ENCODE results near the gene PIGZ. TPM values are rescaled to one million over a fixed set of nuclear protein-coding genes. Genes with fewer than 3 reads are reported as not detected.

PIGZ gene
- total and polyA plus RNA-seq, 12 donors: 0.39 to 4.0 (median 2.1) TPM

DNA sequence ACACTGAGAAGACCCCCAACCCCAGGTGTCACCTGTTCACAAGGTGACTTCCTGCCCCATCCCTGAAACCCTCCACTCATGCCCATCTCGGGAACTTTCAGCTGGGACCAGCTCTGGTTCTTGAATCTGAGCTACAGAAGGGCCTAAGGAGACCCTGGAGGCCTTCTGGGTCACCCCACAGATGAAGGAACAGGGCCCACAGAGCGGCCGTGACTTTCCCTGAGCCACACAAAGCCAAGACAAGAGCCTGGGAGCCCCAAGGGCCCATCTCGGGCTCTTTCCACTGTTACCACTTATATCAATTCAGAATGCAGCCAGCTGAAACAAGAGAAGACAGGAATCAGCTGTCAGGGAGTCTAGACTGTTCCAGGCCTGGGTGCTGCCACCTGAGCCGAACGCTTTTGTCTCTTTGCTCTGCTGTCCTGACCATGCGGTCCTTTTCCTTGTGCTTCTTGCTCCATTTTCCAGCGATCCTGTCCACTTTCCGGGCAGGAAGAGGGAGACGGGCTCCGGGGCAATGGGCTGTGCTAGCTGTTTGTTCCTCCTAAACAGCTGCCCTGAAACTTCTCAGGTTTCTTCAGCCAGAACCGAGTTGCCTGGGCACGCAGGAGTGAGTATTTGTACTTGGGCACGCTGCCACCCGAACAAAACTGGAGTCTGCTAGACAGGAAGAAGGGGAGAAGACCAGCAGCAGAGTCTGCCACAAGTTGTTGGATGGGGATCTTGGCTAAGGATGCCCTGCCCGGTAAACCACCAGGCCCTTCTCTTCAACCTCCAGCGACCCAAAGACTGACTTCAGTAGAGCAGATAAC, 28.0 kb upstream of the PIGZ start:
- Histone ChIP-seq H3K36me3 (replicated peaks in 1 of 2) (no peaks in the 10 kb centered on the region), H3K27ac (no peak overlapping the region), H3K27me3 (no peaks in the 10 kb centered on the region), H3K4me1 (replicated peaks in 1 of 2) (no peaks in the 10 kb centered on the region), H3K9me3 (replicated peaks in 1 of 3) (no peaks in the 10 kb centered on the region), H3K4me3 (no peak overlapping the region)
- DNase-seq: no peak
- TF ChIP-seq, protein P1, sequence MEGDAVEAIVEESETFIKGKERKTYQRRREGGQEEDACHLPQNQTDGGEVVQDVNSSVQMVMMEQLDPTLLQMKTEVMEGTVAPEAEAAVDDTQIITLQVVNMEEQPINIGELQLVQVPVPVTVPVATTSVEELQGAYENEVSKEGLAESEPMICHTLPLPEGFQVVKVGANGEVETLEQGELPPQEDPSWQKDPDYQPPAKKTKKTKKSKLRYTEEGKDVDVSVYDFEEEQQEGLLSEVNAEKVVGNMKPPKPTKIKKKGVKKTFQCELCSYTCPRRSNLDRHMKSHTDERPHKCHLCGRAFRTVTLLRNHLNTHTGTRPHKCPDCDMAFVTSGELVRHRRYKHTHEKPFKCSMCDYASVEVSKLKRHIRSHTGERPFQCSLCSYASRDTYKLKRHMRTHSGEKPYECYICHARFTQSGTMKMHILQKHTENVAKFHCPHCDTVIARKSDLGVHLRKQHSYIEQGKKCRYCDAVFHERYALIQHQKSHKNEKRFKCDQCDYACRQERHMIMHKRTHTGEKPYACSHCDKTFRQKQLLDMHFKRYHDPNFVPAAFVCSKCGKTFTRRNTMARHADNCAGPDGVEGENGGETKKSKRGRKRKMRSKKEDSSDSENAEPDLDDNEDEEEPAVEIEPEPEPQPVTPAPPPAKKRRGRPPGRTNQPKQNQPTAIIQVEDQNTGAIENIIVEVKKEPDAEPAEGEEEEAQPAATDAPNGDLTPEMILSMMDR (IDR thresholded peaks at IDR 0.05): no peak
- no peak for TF ChIP-seq POLR2A (IDR thresholded peaks at IDR 0.05)
- intact Hi-C loops (cut with DNase I): no loop called here
- WGBS, 4 donors: 86 to 94% (median 87%) methylated on average over 15 to 17 of the region's 17 CpGs

DNA sequence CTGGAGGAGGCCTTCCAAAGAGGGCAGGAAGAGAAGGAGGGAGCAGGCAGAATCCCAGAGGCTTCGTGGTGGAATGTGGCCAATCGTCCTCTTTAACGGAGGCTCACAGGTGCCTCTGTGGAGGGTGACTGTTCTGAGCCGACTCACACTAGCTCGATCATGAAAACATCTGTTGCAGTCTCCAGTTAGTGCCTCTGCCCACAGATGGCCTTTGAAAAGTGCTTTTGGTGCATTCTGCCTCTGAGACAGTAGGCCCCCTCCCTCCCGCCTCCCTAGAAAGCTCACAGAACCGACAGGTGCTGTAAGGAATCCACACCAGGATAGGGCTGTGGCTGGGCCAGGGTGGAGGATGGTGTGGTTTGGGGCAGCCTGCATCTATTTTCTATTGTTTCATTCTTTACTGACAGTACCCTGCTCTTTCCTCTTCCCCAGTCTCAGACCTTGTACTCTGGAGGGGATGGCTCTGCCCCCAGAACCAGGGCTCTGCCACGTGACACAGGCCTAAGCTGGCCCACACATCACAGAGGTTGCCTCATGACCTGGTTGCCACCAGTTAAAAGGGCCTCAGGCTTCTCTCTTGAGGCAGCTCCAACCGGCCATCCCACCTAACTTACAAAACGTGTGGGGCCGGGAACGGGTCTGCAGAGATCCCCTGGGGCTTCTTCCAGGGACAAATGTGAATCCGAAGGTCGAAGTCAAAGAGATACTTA, 27.2 kb upstream of the PIGZ start:
- no peaks in the 10 kb centered on the region for H3K27me3 ChIP-seq

DNA sequence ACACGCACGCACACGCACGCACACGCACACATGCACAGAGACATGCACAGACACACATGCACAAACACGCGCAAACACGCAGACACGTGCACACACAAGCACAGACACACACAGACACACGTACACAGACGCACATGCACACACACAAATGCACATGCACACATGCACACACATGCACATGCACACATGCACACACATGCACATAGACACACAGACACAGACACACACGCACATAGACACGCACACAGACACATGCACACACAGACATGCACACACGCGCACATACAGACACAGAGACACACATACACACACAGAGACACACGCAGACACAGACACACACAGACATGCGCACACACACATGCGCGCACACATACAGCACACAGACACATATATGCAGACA, 26.4 kb upstream of the PIGZ start:
- H3K4me1 ChIP-seq (replicated peaks in 1 of 2): no peaks in the 10 kb centered on the region
- no peak overlapping the region for H3K4me3 ChIP-seq
- no peak overlapping the region for H3K27ac ChIP-seq
- TF ChIP-seq, protein P1 (IDR thresholded peaks at IDR 0.05): no peak
- TF ChIP-seq POLR2A (IDR thresholded peaks at IDR 0.05): no peak
- intact Hi-C loops (cut with DNase I): no loop called here
- WGBS, 4 donors: 88 to 96% (median 93%) methylated on average over 19 of the region's 19 CpGs
- H3K9me3 ChIP-seq (replicated peaks in 1 of 3): no peaks in the 10 kb centered on the region
- no peak for DNase-seq
- no peaks in the 10 kb centered on the region for H3K36me3 ChIP-seq (replicated peaks in 1 of 2)
- no peaks in the 10 kb centered on the region for H3K27me3 ChIP-seq

More for the DNA sequence above, 27.2 kb upstream of the PIGZ start:
- H3K9me3 ChIP-seq (replicated peaks in 1 of 3): no peaks in the 10 kb centered on the region
- no peak for TF ChIP-seq POLR2A (IDR thresholded peaks at IDR 0.05)
- TF ChIP-seq, protein P1 (IDR thresholded peaks at IDR 0.05): no peak
- intact Hi-C loops (cut with DNase I): no loop called here
- no peaks in the 10 kb centered on the region for H3K4me1 ChIP-seq (replicated peaks in 1 of 2)
- no peaks in the 10 kb centered on the region for H3K36me3 ChIP-seq (replicated peaks in 1 of 2)
- 85 to 93% (median 86%) methylated on average over 8 to 14 of the region's 14 CpGs for WGBS, 4 donors
- DNase-seq: no peak
- no peak overlapping the region for H3K27ac ChIP-seq
- no peak overlapping the region for H3K4me3 ChIP-seq

DNA sequence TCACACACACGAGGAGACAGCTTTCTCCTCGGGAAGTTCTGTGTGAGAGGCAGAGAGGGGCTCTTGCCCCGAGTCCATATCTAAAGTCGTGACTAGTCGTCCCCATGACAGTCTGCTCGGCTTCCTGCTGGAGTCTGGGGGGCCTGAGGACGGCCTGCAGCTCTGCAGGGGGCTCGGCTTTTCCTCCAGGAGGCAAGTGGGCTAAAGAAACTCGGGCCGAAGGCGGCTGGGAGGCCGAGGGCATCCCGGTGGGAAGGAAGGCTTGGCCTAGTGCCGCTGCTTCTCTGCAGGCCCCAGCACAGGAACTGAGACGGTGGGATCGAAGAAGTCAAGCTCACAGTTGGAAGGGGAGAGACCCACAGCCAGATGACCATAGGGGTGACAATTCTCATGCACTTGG, 25.4 kb upstream of the PIGZ start:
- Histone ChIP-seq H3K4me3 (no peak overlapping the region), H3K27me3 (no peaks in the 10 kb centered on the region), H3K9me3 (replicated peaks in 1 of 3) (no peaks in the 10 kb centered on the region), H3K36me3 (replicated peaks in 1 of 2) (no peaks in the 10 kb centered on the region), H3K27ac (no peak overlapping the region), H3K4me1 (replicated peaks in 1 of 2) (no peaks in the 10 kb centered on the region)
- DNase-seq: no peak
- no peak for TF ChIP-seq POLR2A (IDR thresholded peaks at IDR 0.05)
- TF ChIP-seq, protein P1 (IDR thresholded peaks at IDR 0.05): no peak
- 80 to 87% (median 82%) methylated on average over 10 to 16 of the region's 16 CpGs for WGBS, 4 donors
- intact Hi-C loops (cut with DNase I): no loop called here
